Esophagus squamous epithelium (tissue), 5 donors: Measurements from ENCODE around the gene LIPE. TPM values are rescaled to one million over a fixed set of nuclear protein-coding genes. Genes with fewer than 3 reads are reported as not detected.

ENCODE experiments used
- DNase-seq: peaks from one replicate; lab custom pipeline; 2025; lab: John Stamatoyannopoulos, UW
- H3K27ac ChIP-seq, 4 donors: fragments of 200-600 bp; sonication (generic); one replicate each; pipeline ENCODE4 v1.5.1; 2016 to 2019; ENCODE audit warnings: mild to moderate bottlenecking in 1 of 4
- H3K27me3 ChIP-seq, 4 donors: fragments of 200-600 bp; sonication (generic); 1 replicate in 3 of 4; 2 replicates in 1 of 4; pipeline versions ENCODE4 v1.5.1 to v1.6.0; 2017 to 2021; ENCODE audit warnings: antibody characterized with exemption in 1 of 4
- H3K36me3 ChIP-seq, 3 donors: fragments of 200-600 bp; sonication (generic); one replicate each; pipeline ENCODE4 v1.5.1; 2016 to 2019
- H3K4me1 ChIP-seq, 3 donors: fragments of 200-600 bp; sonication (generic); one replicate each; pipeline ENCODE4 v1.5.1; 2017 to 2019
- H3K4me3 ChIP-seq, 4 donors: fragments of 200-600 bp; sonication (generic); 1 replicate in 3 of 4; 2 replicates in 1 of 4; pipeline ENCODE4 v1.5.1; 2016 to 2019; ENCODE audit warnings: mild to moderate bottlenecking in 2 of 4, moderate library complexity in 1 of 4
- H3K9me3 ChIP-seq, 3 donors: fragments of 200-600 bp; sonication (generic); one replicate each; pipeline ENCODE4 v1.5.1; 2016 to 2019
- CTCF ChIP-seq, 6 experiments: fragments of 450-650 bp in 4 of 6; fragments of 200-600 bp in 2 of 6; sonication (generic) in 2 of 6; IDR thresholded peaks; one replicate each; pipeline ENCODE4 v1.5.1; 2016 to 2019; ENCODE audit warnings: antibody characterized with exemption in 6 of 6, mild to moderate bottlenecking in 4 of 6, moderate library complexity in 4 of 6
- POLR2A ChIP-seq, 4 donors: fragments of 450-650 bp; IDR thresholded peaks; one replicate each; pipeline ENCODE4 v1.6.1; 2017; ENCODE audit warnings: antibody characterized with exemption in 4 of 4, mild to moderate bottlenecking in 4 of 4, moderate library complexity in 3 of 4
- WGBS, 2 donors: methylation state at CpG; one replicate each; pipeline ENCODE4 v1.1.5; 2018; 5-methylcytosine and 5-hydroxymethylcytosine counted together
- intact Hi-C: fragments of 100-400 bp; cut with DNase I; formaldehyde crosslinking; loops from one replicate; pipeline ENCODE4 v1.15.0; 2022
- total RNA-seq, 4 donors: library from RNA; depleted of rRNA; stranded (reverse); fragments of >200 nt; gene quantifications; one replicate each; pipeline ENCODE4 v1.1.0, GENCODE V29; 2016
- donor health status: DM: yes; HTN: yes; CAD: no.

The LIPE gene
- total RNA-seq, 4 donors from 2014 or later: 5.2 to 10.8 (median 7.9) TPM

GRCh38 chr19:42367929-42368328 lies 59.3 kb downstream of the LIPE start:
- WGBS, 2 donors: 33 to 59% methylated on average over 1 to 2 of the region's 4 CpGs
- H3K4me3 ChIP-seq: no peak overlapping the region
- DNase-seq: no peak
- H3K27ac ChIP-seq: no peak overlapping the region
- intact Hi-C loops: no loop called here
- no peaks in the 10 kb centered on the region for H3K9me3 ChIP-seq
- H3K36me3 ChIP-seq: peaks cover 0 to 45% (median 0%) of the 10 kb centered on the region in 3 donors
- TF ChIP-seq CTCF (IDR thresholded peaks at IDR 0.05) (no peak), POLR2A (IDR thresholded peaks at IDR 0.05) (no peak)
- peaks cover 0 to 9% (median 0%) of the 10 kb centered on the region in 3 donors for H3K4me1 ChIP-seq
- H3K27me3 ChIP-seq: no peaks in the 10 kb centered on the region

- no peak for DNase-seq
- H3K9me3 ChIP-seq: no peaks in the 10 kb centered on the region
- TF ChIP-seq CTCF (IDR thresholded peaks at IDR 0.05) (no peak), POLR2A (IDR thresholded peaks at IDR 0.05) (no peak)
- H3K4me3 ChIP-seq: no peak overlapping the region
- H3K27ac ChIP-seq: no peak overlapping the region
- peaks cover 0 to 9% (median 0%) of the 10 kb centered on the region in 3 donors for H3K4me1 ChIP-seq
- intact Hi-C loops: no loop called here
- peaks cover 0 to 47% (median 0%) of the 10 kb centered on the region in 3 donors for H3K36me3 ChIP-seq
- no peaks in the 10 kb centered on the region for H3K27me3 ChIP-seq
- WGBS, 2 donors: 64 to 100% methylated on average over 1 of the region's 1 CpG
These were observed 60.5 kb downstream of the LIPE start for GRCh38 chr19:42366673-42367072.

- Histone ChIP-seq H3K9me3 (no peaks in the 10 kb centered on the region), H3K4me3 (no peak overlapping the region), H3K4me1 (peaks cover 0 to 9% (median 0%) of the 10 kb centered on the region in 3 donors), H3K27me3 (no peaks in the 10 kb centered on the region), H3K36me3 (peaks cover 0 to 58% (median 5%) of the 10 kb centered on the region in 3 donors), H3K27ac (peak overlapping the region in 1 of 4 donors; percentile 36)
- DNase-seq: no peak
- TF ChIP-seq POLR2A (IDR thresholded peaks at IDR 0.05): no peak
- no peak for TF ChIP-seq CTCF (IDR thresholded peaks at IDR 0.05)
- intact Hi-C loops: no loop called here
- WGBS, 2 donors: 80 to 86% methylated on average over 8 to 14 of the region's 17 CpGs
These were observed 63.4 kb downstream of the LIPE start for GRCh38 chr19:42363614-42364346.

GRCh38 chr19:42362891-42363440 lies 64.2 kb downstream of the LIPE start:
- Histone ChIP-seq H3K36me3 (peaks cover 0 to 66% (median 5%) of the 10 kb centered on the region in 3 donors), H3K27ac (no peak overlapping the region), H3K4me3 (no peak overlapping the region), H3K9me3 (no peaks in the 10 kb centered on the region), H3K27me3 (no peaks in the 10 kb centered on the region), H3K4me1 (peaks cover 0 to 9% (median 0%) of the 10 kb centered on the region in 3 donors)
- TF ChIP-seq CTCF (IDR thresholded peaks at IDR 0.05) (no peak), POLR2A (IDR thresholded peaks at IDR 0.05) (no peak)
- WGBS, 2 donors: 90 to 94% methylated on average over 6 of the region's 13 CpGs
- no peak for DNase-seq
- intact Hi-C loops: no loop called here

GRCh38 chr19:42362342-42362741 lies 64.8 kb downstream of the LIPE start:
- no peak for TF ChIP-seq POLR2A (IDR thresholded peaks at IDR 0.05)
- no peak for TF ChIP-seq CTCF (IDR thresholded peaks at IDR 0.05)
- H3K4me3 ChIP-seq: no peak overlapping the region
- no peaks in the 10 kb centered on the region for H3K27me3 ChIP-seq
- 85 to 100% methylated on average over 2 to 4 of the region's 14 CpGs for WGBS, 2 donors
- no peak for DNase-seq
- H3K4me1 ChIP-seq: peaks cover 0 to 9% (median 0%) of the 10 kb centered on the region in 3 donors
- intact Hi-C loops: no loop called here
- H3K27ac ChIP-seq: no peak overlapping the region
- peaks cover 0 to 73% (median 5%) of the 10 kb centered on the region in 3 donors for H3K36me3 ChIP-seq
- H3K9me3 ChIP-seq: no peaks in the 10 kb centered on the region
